Omental fat pad (tissue), 4 donors: ENCODE measurements around the gene YAP1. TPM values are rescaled to one million over a fixed set of nuclear protein-coding genes. Genes with fewer than 3 reads are reported as not detected.

ENCODE experiments used
- ATAC-seq: fragments of 150-250 bp; one replicate; pipeline ENCODE4 v1.9.1; 2016; ENCODE audit warnings: mild to moderate bottlenecking, moderate library complexity; ENCODE audit not compliant: low FRiP score
- DNase-seq: peaks from one replicate; pipeline ENCODE4 v3.0.0-alpha.2; 2019; ENCODE audit warnings: low spot score
- CTCF ChIP-seq, 3 donors: fragments of 450-650 bp; IDR thresholded peaks; one replicate each; pipeline ENCODE4 v1.5.1; 2016 to 2017; ENCODE audit warnings: antibody characterized with exemption in 3 of 3, mild to moderate bottlenecking in 3 of 3, moderate library complexity in 2 of 3
- total RNA-seq, 4 donors: library from RNA; depleted of rRNA; stranded (reverse); fragments of >200 nt; gene quantifications; one replicate each; pipeline ENCODE4 v1.1.0, GENCODE V29; 2016

The YAP1 gene
- total RNA-seq, 4 donors from 2014 or later: 102 to 152 (median 130) TPM

GRCh38 chr11:102244681-102245409 lies 134.6 kb downstream of the YAP1 start:
- no peak for ATAC-seq
- no peak for TF ChIP-seq CTCF (IDR thresholded peaks at IDR 0.05)

GRCh38 chr11:102251423-102251822 lies 141.2 kb downstream of the YAP1 start:
- DNase-seq: no peak
- TF ChIP-seq CTCF (IDR thresholded peaks at IDR 0.05): no peak
- ATAC-seq: no peak

More at GRCh38 chr11:102244681-102245409, 134.6 kb downstream of the YAP1 start:
- no peak for DNase-seq

GRCh38 chr11:102252339-102252891 lies 142.2 kb downstream of the YAP1 start:
- DNase-seq (no peak), ATAC-seq (no peak)
- no peak for TF ChIP-seq CTCF (IDR thresholded peaks at IDR 0.05)

GRCh38 chr11:102253020-102253715 lies 142.9 kb downstream of the YAP1 start:
- no peak for ATAC-seq
- DNase-seq: no peak
- no peak for TF ChIP-seq CTCF (IDR thresholded peaks at IDR 0.05)

- DNase-seq (no peak), ATAC-seq (no peak)
- TF ChIP-seq CTCF (IDR thresholded peaks at IDR 0.05): no peak
Measured at GRCh38 chr11:102254047-102254446, 143.8 kb downstream of the YAP1 start.

GRCh38 chr11:102256251-102256650 lies 146.0 kb downstream of the YAP1 start:
- no peak for ATAC-seq
- TF ChIP-seq CTCF (IDR thresholded peaks at IDR 0.05): no peak
- no peak for DNase-seq
